IMR-90 (cell line): Measurements from ENCODE around the gene IDH3G. TPM values are rescaled to one million over a fixed set of nuclear protein-coding genes. Genes with fewer than 3 reads are reported as not detected.
A peak's percentile ranks its signal among the peaks of the same experiment; 100 is the strongest.
"Not testable (repeated sequence)": the region's sequence is repeated elsewhere in the genome, so short reads cannot be mapped to it uniquely, and the experiment has no call there.

Source experiments
- ATAC-seq: fragments of 200-7000 bp; cut with Tn5 transposase; 2 replicates; pipeline ENCODE4 v1.9.1; 2020; ENCODE audit warnings: low read depth, mild to moderate bottlenecking, moderate library complexity
- BruUV-seq: library from RNA; stranded (reverse); fragments of 400-500 nt; replicated peaks from 2 replicates; lab custom pipeline; 2021; lab: Mats Ljungman, UMichigan
- CTCF ChIA-PET: fragments of 300-600 bp; formaldehyde crosslinking; extraction: SDS; loops from one replicate; lab custom pipeline; 2021; ENCODE audit warnings: antibody characterized with exemption; lab: Yijun Ruan, JAX
- POLR2A ChIA-PET: fragments of 300-600 bp; sonication (Branson Sonifier 250); formaldehyde crosslinking; loops from one replicate; lab custom pipeline; 2022; ENCODE audit warnings: antibody characterized with exemption; ENCODE audit not compliant: unreplicated experiment; lab: Charles Lee
- DNase-seq: peaks from one replicate; pipeline ENCODE4 v3.0.0; 2013
- H2AFZ ChIP-seq: replicated peaks from 2 replicates; pipeline ENCODE3; 2013; ENCODE audit warnings: low read length, mild to moderate bottlenecking; ENCODE audit not compliant: poor library complexity
- H2AK5ac ChIP-seq: 2 replicates; pipeline ENCODE4 v1.6.1; 2013; ENCODE audit warnings: low read depth, low read length, inconsistent platforms
- H2AK9ac ChIP-seq: replicated peaks from 2 replicates; pipeline ENCODE3; 2013; ENCODE audit warnings: mild to moderate bottlenecking, low read depth, low read length, moderate library complexity; ENCODE audit not compliant: poor library complexity
- H2BK120ac ChIP-seq: 2 replicates; pipeline ENCODE4 v1.6.1; 2013; ENCODE audit warnings: low read depth, low read length, inconsistent platforms
- H2BK15ac ChIP-seq: 3 replicates; pipeline ENCODE4 v1.6.1; 2013; ENCODE audit warnings: low read depth, low read length, inconsistent platforms
- H2BK20ac ChIP-seq: 2 replicates; pipeline ENCODE4 v1.6.1; 2013; ENCODE audit warnings: low read depth, mild to moderate bottlenecking, inconsistent platforms, low read length, moderate library complexity
- H2BK5ac ChIP-seq: 2 replicates; pipeline ENCODE4 v1.6.1; 2013; ENCODE audit warnings: mild to moderate bottlenecking, low read depth, low read length, inconsistent platforms; ENCODE audit not compliant: poor library complexity, severe bottlenecking
- H3K14ac ChIP-seq: replicated peaks from 2 replicates; pipeline ENCODE4 v1.6.1; 2013; ENCODE audit warnings: low read depth, low read length, inconsistent platforms
- H3K18ac ChIP-seq: 2 replicates; pipeline ENCODE4 v1.6.1; 2013; ENCODE audit warnings: low read depth, low read length, control low read depth
- H3K23ac ChIP-seq: 2 replicates; pipeline ENCODE4 v1.6.1; 2013; ENCODE audit warnings: low read depth, low read length, inconsistent platforms
- H3K27ac ChIP-seq: 2 replicates; pipeline ENCODE4 v1.5.1; 2013; ENCODE audit warnings: mild to moderate bottlenecking, control low read depth, low read length; ENCODE audit not compliant: insufficient read depth
- H3K27me3 ChIP-seq: 2 replicates; pipeline ENCODE4 v1.6.1; 2013; ENCODE audit warnings: low read length; ENCODE audit not compliant: control insufficient read depth, insufficient read depth
- H3K36me3 ChIP-seq: 2 replicates; pipeline ENCODE4 v1.6.1; 2013; ENCODE audit warnings: low read length, mixed read lengths; ENCODE audit not compliant: control insufficient read depth, insufficient read depth
- H3K4ac ChIP-seq: 2 replicates; pipeline ENCODE4 v1.6.1; 2013; ENCODE audit warnings: low read depth, low read length, inconsistent platforms
- H3K4me1 ChIP-seq: 2 replicates; pipeline ENCODE4 v1.6.1; 2013; ENCODE audit warnings: low read length, mixed read lengths; ENCODE audit not compliant: control insufficient read depth, insufficient read depth
- H3K4me2 ChIP-seq: 2 replicates; pipeline ENCODE4 v1.6.1; 2013; ENCODE audit warnings: low read depth, mild to moderate bottlenecking, control low read depth, low read length, moderate library complexity
- H3K4me3 ChIP-seq: 2 replicates; pipeline ENCODE4 v1.5.1; 2013; ENCODE audit warnings: low read depth, mild to moderate bottlenecking, control low read depth, low read length, moderate library complexity; ENCODE audit not compliant: insufficient read depth
- H3K56ac ChIP-seq: 2 replicates; pipeline ENCODE4 v1.6.1; 2013; ENCODE audit warnings: low read length, inconsistent platforms; ENCODE audit not compliant: insufficient read depth; ENCODE audit errors: extremely low read depth
- H3K79me1 ChIP-seq, 2 experiments: 2 replicates each; pipeline ENCODE4 v1.6.1; 2013; ENCODE audit warnings: low read length in 2 of 2, inconsistent platforms in 1 of 2, low read depth in 1 of 2
- H3K9ac ChIP-seq: 2 replicates; pipeline ENCODE4 v1.6.1; 2013; ENCODE audit warnings: low read depth, low read length, control low read depth
- H3K9me1 ChIP-seq: 2 replicates; pipeline ENCODE4 v1.6.1; 2013; ENCODE audit warnings: low read length, inconsistent platforms; ENCODE audit not compliant: insufficient read depth
- H3K9me3 ChIP-seq: 2 replicates; pipeline ENCODE4 v1.6.1; 2013; ENCODE audit warnings: low read length; ENCODE audit not compliant: control insufficient read depth, insufficient read depth
- H4K20me1 ChIP-seq: 2 replicates; pipeline ENCODE4 v1.6.1; 2013; ENCODE audit warnings: low read length, inconsistent platforms; ENCODE audit not compliant: insufficient read depth
- H4K5ac ChIP-seq: 2 replicates; pipeline ENCODE4 v1.6.1; 2013; ENCODE audit warnings: mild to moderate bottlenecking, low read depth, low read length, control low read depth
- H4K8ac ChIP-seq, 2 experiments: 2 replicates each; pipeline ENCODE4 v1.6.1; 2013; ENCODE audit warnings: low read depth in 2 of 2, low read length in 2 of 2, control low read depth in 1 of 2, inconsistent platforms in 1 of 2
- H4K91ac ChIP-seq: 2 replicates; pipeline ENCODE4 v1.6.1; 2013; ENCODE audit warnings: low read depth, low read length, inconsistent platforms; ENCODE audit not compliant: insufficient read depth
- WGBS, 2 experiments: methylation state at CpG; one replicate each; pipeline versions ENCODE4 v1.1.5 to v1.1.7; 2013; ENCODE audit warnings: missing lambda C conversion rate in 2 of 2; ENCODE audit not compliant: insufficient read length in 1 of 2; ENCODE audit errors: extremely low coverage in 2 of 2; 5-methylcytosine and 5-hydroxymethylcytosine counted together
- dilution Hi-C: fragments of 300-500 bp; cut with HindIII; formaldehyde crosslinking; loops from one replicate; pipeline ENCODE4 v1.14.3; 2018; ENCODE audit warnings: low sequenced_read_pairs; ENCODE audit not compliant: unreplicated experiment
- in situ Hi-C: fragments of 300-500 bp; cut with MboI; formaldehyde crosslinking; loops from 3 replicates; pipeline ENCODE4 v1.14.3; 2019; ENCODE audit warnings: low sequenced_read_pairs, inconsistent platforms, mixed read lengths
- intact Hi-C: fragments of 100-400 bp; cut with micrococcal nuclease; formaldehyde crosslinking; loops from 2 replicates; pipeline ENCODE4 v1.10.0; 2022
- polyA plus RNA-seq, 3 experiments: library from polyadenylated mRNA; depleted of rRNA; stranded (reverse); fragments of >200 nt; gene quantifications; 2 replicates each; pipeline ENCODE4 v1.2.3, GENCODE V29; 2012; ENCODE audit warnings: low replicate concordance in 1 of 3
- total RNA-seq: library from RNA; depleted of rRNA; stranded (reverse); fragments of >200 nt; gene quantifications from 2 replicates; pipeline ENCODE4 v1.2.3, GENCODE V29; 2012

IDH3G gene
- total and polyA plus RNA-seq, 2 of the 4 experiments (the other 2 are of a cell fraction): 79.4 to 85.7 TPM

- H2AK5ac ChIP-seq, H3K4me2 ChIP-seq, H2BK120ac ChIP-seq, H3K23ac ChIP-seq, H3K9me3 ChIP-seq, H3K27ac ChIP-seq, H3K4me1 ChIP-seq, H2BK5ac ChIP-seq, H3K18ac ChIP-seq, H4K20me1 ChIP-seq, H3K9me1 ChIP-seq, H3K27me3 ChIP-seq, BruUV-seq, H2BK15ac ChIP-seq, DNase-seq, intact Hi-C loops, H4K91ac ChIP-seq, H3K14ac ChIP-seq, CTCF ChIA-PET, H2AK9ac ChIP-seq, in situ Hi-C loops, H3K36me3 ChIP-seq, POLR2A ChIA-PET, H2AFZ ChIP-seq, dilution Hi-C loops, H3K4ac ChIP-seq, H3K4me3 ChIP-seq, H2BK20ac ChIP-seq, H4K5ac ChIP-seq, H3K79me1 ChIP-seq, H3K9ac ChIP-seq, H4K8ac ChIP-seq, H3K56ac ChIP-seq: not testable (repeated sequence)
- 30% methylated on average over 2 of the region's 35 CpGs; no CpG with 5 or more reads in 1 of the 2 experiments for WGBS, 2 experiments
- 0 out of 2 replicates have a peak, but pooled peaks have one; percentile 29 for ATAC-seq
Measured at GRCh38 chrX:153743468-153744209, 50.5 kb downstream of the IDH3G start.

GRCh38 chrX:153742796-153743467 is 51.2 kb downstream of the IDH3G start:
- H3K9ac ChIP-seq, H4K20me1 ChIP-seq, in situ Hi-C loops, H3K4me2 ChIP-seq, H2BK20ac ChIP-seq, H3K9me3 ChIP-seq, H2BK15ac ChIP-seq, H2BK120ac ChIP-seq, H4K5ac ChIP-seq, dilution Hi-C loops, CTCF ChIA-PET, H2AK9ac ChIP-seq, H3K9me1 ChIP-seq, H3K36me3 ChIP-seq, H3K23ac ChIP-seq, H3K56ac ChIP-seq, H4K91ac ChIP-seq, H3K79me1 ChIP-seq, H3K4me1 ChIP-seq, H2BK5ac ChIP-seq, H3K27me3 ChIP-seq, H3K27ac ChIP-seq, H2AK5ac ChIP-seq, intact Hi-C loops, H2AFZ ChIP-seq, DNase-seq, H3K18ac ChIP-seq, H3K14ac ChIP-seq, BruUV-seq, ATAC-seq, H4K8ac ChIP-seq, H3K4me3 ChIP-seq, H3K4ac ChIP-seq, POLR2A ChIA-PET: not testable (repeated sequence)
- WGBS, 2 experiments: no CpG with 5 or more reads among the region's 32 CpGs
